HEK293 (cell line): ENCODE data around the gene BACH2.

Experiments used
- SCRT1 ChIP-seq: fragments of 450-650 bp; formaldehyde crosslinking; IDR thresholded peaks from 2 replicates; pipeline ENCODE4 v1.5.1; 2016; ENCODE audit warnings: missing biosample characterization, missing genetic modification characterization, borderline replicate concordance
- TF ChIP-seq, protein P1 (sequence below): fragments of 450-650 bp; formaldehyde crosslinking; IDR thresholded peaks from 2 replicates; pipeline ENCODE4 v1.5.1; 2016; ENCODE audit warnings: missing biosample characterization, missing genetic modification characterization
- TF ChIP-seq, protein P2 (sequence below): fragments of 450-650 bp; formaldehyde crosslinking; IDR thresholded peaks from 2 replicates; pipeline ENCODE4 v1.5.1; 2016; ENCODE audit warnings: missing biosample characterization, missing genetic modification characterization
- TF ChIP-seq, protein P3 (sequence below): sonication (generic); formaldehyde crosslinking; IDR thresholded peaks from 2 replicates; pipeline ENCODE4 v1.8.1; 2022; ENCODE audit warnings: mild to moderate bottlenecking, moderate library complexity, missing genetic modification reagents
- TF ChIP-seq, protein P4 (sequence below): fragments of 450-650 bp; formaldehyde crosslinking; IDR thresholded peaks from 2 replicates; pipeline ENCODE4 v1.5.1; 2016; ENCODE audit warnings: missing biosample characterization, missing genetic modification characterization

DNA sequence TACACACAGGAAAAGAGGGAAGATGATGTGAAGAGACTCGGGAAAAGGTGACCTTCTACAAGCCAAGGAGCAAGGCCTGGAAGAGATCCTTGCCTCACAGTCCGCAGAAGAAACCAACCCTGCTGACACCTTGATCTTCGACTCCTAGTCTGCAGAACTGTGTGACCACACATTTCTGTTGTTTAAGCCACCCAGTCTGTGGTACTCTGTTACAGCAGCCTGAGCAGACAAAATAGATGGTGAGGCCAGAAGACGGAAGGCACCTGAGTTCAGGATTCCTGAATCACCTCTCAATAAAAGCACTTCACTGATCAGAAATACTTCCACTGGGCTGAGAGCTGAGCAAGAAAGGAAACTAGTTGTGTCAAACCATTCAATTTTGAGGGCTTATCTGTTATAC, 103.3 kb downstream of the BACH2 start:
- TF ChIP-seq, protein P1, sequence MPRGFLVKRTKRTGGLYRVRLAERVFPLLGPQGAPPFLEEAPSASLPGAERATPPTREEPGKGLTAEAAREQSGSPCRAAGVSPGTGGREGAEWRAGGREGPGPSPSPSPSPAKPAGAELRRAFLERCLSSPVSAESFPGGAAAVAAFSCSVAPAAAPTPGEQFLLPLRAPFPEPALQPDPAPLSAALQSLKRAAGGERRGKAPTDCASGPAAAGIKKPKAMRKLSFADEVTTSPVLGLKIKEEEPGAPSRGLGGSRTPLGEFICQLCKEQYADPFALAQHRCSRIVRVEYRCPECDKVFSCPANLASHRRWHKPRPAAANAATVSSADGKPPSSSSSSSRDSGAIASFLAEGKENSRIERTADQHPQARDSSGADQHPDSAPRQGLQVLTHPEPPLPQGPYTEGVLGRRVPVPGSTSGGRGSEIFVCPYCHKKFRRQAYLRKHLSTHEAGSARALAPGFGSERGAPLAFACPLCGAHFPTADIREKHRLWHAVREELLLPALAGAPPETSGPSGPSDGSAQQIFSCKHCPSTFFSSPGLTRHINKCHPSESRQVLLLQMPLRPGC (tag by site-specific recombination): no peak
- TF ChIP-seq SCRT1: no peak
- TF ChIP-seq, protein P2, sequence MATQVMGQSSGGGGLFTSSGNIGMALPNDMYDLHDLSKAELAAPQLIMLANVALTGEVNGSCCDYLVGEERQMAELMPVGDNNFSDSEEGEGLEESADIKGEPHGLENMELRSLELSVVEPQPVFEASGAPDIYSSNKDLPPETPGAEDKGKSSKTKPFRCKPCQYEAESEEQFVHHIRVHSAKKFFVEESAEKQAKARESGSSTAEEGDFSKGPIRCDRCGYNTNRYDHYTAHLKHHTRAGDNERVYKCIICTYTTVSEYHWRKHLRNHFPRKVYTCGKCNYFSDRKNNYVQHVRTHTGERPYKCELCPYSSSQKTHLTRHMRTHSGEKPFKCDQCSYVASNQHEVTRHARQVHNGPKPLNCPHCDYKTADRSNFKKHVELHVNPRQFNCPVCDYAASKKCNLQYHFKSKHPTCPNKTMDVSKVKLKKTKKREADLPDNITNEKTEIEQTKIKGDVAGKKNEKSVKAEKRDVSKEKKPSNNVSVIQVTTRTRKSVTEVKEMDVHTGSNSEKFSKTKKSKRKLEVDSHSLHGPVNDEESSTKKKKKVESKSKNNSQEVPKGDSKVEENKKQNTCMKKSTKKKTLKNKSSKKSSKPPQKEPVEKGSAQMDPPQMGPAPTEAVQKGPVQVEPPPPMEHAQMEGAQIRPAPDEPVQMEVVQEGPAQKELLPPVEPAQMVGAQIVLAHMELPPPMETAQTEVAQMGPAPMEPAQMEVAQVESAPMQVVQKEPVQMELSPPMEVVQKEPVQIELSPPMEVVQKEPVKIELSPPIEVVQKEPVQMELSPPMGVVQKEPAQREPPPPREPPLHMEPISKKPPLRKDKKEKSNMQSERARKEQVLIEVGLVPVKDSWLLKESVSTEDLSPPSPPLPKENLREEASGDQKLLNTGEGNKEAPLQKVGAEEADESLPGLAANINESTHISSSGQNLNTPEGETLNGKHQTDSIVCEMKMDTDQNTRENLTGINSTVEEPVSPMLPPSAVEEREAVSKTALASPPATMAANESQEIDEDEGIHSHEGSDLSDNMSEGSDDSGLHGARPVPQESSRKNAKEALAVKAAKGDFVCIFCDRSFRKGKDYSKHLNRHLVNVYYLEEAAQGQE (tag by site-specific recombination): no peak
- TF ChIP-seq, protein P3, sequence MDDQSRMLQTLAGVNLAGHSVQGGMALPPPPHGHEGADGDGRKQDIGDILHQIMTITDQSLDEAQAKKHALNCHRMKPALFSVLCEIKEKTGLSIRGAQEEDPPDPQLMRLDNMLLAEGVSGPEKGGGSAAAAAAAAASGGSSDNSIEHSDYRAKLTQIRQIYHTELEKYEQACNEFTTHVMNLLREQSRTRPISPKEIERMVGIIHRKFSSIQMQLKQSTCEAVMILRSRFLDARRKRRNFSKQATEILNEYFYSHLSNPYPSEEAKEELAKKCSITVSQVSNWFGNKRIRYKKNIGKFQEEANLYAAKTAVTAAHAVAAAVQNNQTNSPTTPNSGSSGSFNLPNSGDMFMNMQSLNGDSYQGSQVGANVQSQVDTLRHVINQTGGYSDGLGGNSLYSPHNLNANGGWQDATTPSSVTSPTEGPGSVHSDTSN (CRISPR knock-in tag): no peak
- TF ChIP-seq, protein P4, sequence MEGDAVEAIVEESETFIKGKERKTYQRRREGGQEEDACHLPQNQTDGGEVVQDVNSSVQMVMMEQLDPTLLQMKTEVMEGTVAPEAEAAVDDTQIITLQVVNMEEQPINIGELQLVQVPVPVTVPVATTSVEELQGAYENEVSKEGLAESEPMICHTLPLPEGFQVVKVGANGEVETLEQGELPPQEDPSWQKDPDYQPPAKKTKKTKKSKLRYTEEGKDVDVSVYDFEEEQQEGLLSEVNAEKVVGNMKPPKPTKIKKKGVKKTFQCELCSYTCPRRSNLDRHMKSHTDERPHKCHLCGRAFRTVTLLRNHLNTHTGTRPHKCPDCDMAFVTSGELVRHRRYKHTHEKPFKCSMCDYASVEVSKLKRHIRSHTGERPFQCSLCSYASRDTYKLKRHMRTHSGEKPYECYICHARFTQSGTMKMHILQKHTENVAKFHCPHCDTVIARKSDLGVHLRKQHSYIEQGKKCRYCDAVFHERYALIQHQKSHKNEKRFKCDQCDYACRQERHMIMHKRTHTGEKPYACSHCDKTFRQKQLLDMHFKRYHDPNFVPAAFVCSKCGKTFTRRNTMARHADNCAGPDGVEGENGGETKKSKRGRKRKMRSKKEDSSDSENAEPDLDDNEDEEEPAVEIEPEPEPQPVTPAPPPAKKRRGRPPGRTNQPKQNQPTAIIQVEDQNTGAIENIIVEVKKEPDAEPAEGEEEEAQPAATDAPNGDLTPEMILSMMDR (tag by site-specific recombination): no peak
